GM06990 (cell line): ENCODE data around the gene AGBL4.

ENCODE experiments used
- DNase-seq: peaks from one replicate; pipeline ENCODE4 v3.0.0-alpha.2; 2011; ENCODE audit not compliant: insufficient read length; ENCODE audit errors: extremely low read depth
- H3K27me3 ChIP-seq: replicated peaks from 2 replicates; pipeline ENCODE4 v1.6.0; 2011; ENCODE audit warnings: low read length; ENCODE audit not compliant: control insufficient read depth, insufficient read depth
- H3K36me3 ChIP-seq: 2 replicates; pipeline ENCODE4 v1.5.1; 2011; ENCODE audit warnings: low read length; ENCODE audit not compliant: control insufficient read depth, insufficient read depth
- H3K4me3 ChIP-seq: replicated peaks from 2 replicates; pipeline ENCODE4 v1.5.1; 2011; ENCODE audit warnings: low read depth, mild to moderate bottlenecking, control low read depth, low read length
- CTCF ChIP-seq: IDR thresholded peaks from 2 replicates; pipeline ENCODE4 v1.5.1; 2011; ENCODE audit warnings: low read length, control low read depth, mild to moderate bottlenecking, inconsistent platforms; ENCODE audit not compliant: insufficient read depth, poor library complexity, severe bottlenecking

Gene AGBL4

GRCh38 chr1:48761411-48761810 lies 1262.3 kb downstream of the AGBL4 start:
- Histone ChIP-seq H3K27me3 (peaks cover 3% of the 10 kb centered on the region), H3K4me3 (no peak overlapping the region), H3K36me3 (no peaks in the 10 kb centered on the region)
- no peak for TF ChIP-seq CTCF
- DNase-seq = no peak

DNA sequence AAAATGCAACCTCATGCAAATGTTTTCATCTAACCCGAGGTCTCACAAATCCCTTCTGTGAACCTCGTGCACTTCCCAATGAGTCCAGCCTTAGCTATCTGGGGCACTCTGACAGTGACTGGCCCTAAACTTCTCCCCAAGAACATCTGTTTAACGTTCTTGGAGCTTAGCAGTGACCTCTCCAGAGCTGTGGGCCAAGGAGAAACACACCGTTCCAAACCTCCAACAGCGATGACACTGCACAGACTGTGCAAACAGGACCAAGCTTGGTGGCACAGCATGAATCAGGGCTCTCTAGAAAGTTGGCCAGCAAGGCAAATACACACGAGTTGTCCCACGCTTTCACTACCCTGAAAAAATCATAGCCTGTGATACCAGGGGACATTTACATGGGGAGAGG lies 1262.9 kb downstream of the AGBL4 start:
- no peaks in the 10 kb centered on the region for H3K36me3 ChIP-seq
- TF ChIP-seq CTCF = no peak
- DNase-seq = no peak
- no peak overlapping the region for H3K4me3 ChIP-seq
- H3K27me3 ChIP-seq = peaks cover 3% of the 10 kb centered on the region

DNA sequence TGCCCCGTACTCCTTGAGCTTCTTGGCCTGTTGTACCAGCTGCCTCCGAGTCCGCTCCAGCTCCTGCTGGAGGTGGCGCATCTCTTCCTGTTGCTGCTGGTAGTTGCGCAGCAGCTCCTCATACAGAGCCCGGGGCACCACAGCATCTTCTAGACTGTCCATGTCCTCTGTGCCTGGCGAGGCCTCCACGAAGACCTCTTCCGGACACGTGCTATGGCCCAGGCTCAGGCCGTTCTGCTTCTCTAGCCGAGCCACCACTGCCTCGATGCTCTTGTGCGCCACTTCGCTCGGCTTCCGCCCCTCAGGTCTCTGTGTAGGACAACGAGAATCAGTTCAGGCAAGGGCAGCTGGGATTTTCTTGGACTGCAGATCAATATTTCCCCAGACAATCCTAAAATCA lies 1264.8 kb downstream of the AGBL4 start:
- no peak overlapping the region for H3K4me3 ChIP-seq
- no peaks in the 10 kb centered on the region for H3K36me3 ChIP-seq
- no peak for TF ChIP-seq CTCF
- DNase-seq = no peak
- H3K27me3 ChIP-seq = peaks cover 3% of the 10 kb centered on the region

GRCh38 chr1:48757363-48757762 lies 1266.4 kb downstream of the AGBL4 start:
- Histone ChIP-seq H3K27me3 (peaks cover 3% of the 10 kb centered on the region), H3K4me3 (no peak overlapping the region), H3K36me3 (no peaks in the 10 kb centered on the region)
- TF ChIP-seq CTCF = no peak
- no peak for DNase-seq

- no peak for DNase-seq
These were observed 1267.0 kb downstream of the AGBL4 start for GRCh38 chr1:48756683-48757316.

More at GRCh38 chr1:48756683-48757316, 1267.0 kb downstream of the AGBL4 start:
- peaks cover 3% of the 10 kb centered on the region for H3K27me3 ChIP-seq
- H3K36me3 ChIP-seq = no peaks in the 10 kb centered on the region
- H3K4me3 ChIP-seq = no peak overlapping the region
- TF ChIP-seq CTCF = no peak
